Measurements from ENCODE around the gene MOCOS.

GRCh38 chr18:36139245-36139644 lies 48.1 kb upstream of the MOCOS start:
- TF ChIP-seq EZH2 (IDR thresholded peaks at IDR 0.05; ENCODE audit: low read length): no peak
- TF ChIP-seq CTCF (optimal IDR thresholded peaks at IDR 0.05 in 1 of 3, IDR thresholded peaks at IDR 0.05 in 1 of 3, conservative IDR thresholded peaks at IDR 0.05 in 1 of 3; ENCODE audit: extremely low read depth in 1 of 3, insufficient read depth in 2 of 3, low read length in 3 of 3): no peak

Measured in keratinocyte (primary cell).